NCI-H1436 treated with DMSO at 0.1 percent for 48 hours (cell line): ENCODE measurements around the gene JTB.

Experiments used
- DNase-seq: peaks from one replicate; lab custom pipeline; 2025; lab: John Stamatoyannopoulos, UW

Gene JTB

DNA sequence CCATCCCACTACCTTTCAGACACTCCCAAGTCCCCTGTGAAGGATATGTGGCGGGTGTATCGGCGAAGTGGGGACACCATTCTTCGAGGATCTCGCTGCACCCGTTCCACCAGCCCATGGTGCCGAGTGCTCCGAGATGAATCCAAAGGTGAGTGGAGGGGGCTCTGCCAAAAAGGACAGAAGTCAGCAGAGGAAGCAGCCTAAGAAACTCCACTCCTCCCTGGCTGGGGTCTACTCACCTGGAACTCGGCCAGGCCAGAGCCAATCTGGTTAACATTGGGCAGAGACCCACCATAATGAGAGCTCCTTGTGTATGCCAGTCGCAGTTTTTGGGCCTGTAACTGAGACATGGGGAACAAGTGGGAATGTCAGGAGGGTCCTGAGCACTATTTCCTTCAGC, 22.6 kb downstream of the JTB start:
- no peak for DNase-seq

- DNase-seq = no peak
Observed at GRCh38 chr1:153953859-153954365, 23.6 kb downstream of the JTB start.

DNA sequence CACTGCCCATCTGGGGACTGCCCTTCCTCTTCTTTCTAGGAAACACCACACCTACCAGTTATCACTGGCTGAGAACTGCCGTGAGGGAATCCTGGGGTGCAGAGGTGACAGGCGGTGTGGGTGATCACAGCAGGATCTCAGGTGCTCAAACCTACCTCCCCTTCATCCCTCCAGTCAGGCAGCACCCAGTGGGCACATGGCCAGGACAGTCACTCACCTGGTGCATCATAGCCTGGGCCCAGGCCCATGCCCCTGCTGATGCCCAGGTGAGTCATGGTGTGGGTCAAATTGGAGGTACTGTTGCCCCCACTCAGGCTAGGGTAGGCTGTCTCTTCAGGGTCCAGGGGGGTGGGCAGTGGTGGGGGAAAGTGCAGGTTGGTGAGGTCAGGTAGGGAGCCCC, 25.7 kb downstream of the JTB start:
- no peak for DNase-seq

- no peak for DNase-seq
Observed at GRCh38 chr1:153951183-153951582, 26.3 kb downstream of the JTB start.

GRCh38 chr1:153946622-153947241, 30.7 kb downstream of the JTB start, which contains the start of gene DENND4B:
Gene DENND4B (minus strand): TSS chr1:153946718. CDS start chr1:153944374, 2,344 bp downstream.
- no peak for DNase-seq

DNA sequence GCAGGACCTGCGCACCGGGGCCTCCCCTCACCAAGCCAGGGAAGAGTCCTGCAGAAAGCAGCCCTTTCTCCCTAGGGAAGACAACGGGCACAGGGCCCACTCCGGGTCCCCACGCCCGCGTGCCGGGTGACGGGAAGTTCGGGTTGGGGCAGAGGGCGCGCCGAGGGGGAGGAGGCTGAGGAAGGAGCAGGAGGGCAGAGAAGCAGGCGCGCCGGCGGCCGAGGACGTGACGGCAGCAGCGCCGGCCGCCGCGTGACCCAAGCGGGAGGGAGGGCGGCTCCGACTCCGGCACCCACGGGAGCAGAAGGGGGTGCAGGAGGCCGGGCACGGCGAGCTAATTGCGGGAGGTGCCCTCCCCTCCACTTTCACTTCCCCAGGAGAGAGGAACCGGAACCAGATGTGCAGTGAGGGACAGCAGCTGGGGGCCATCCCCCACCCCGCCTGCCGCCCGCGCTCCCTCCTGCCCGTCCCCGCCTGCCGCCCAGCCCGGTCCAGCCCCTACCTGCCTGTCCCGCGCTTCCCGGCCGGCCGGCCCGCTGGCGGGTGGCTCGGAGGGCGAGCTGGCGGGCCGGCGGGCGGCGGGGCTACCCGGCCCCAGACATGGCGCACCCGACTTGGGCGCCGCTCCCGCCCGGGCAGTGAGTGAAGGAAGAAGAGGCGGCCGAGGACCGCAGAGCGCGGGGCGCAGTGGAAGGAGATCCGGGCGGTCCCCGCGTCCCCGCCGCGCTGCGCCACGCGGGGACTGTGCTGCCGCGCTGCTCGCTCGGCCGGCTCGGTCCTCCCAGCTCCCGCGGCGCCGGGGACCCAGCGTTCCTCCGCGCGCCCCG, 31.5 kb downstream of the JTB start:
- no peak for DNase-seq

- no peak for DNase-seq
Observed at GRCh38 chr1:153945131-153945794, 32.2 kb downstream of the JTB start.

GRCh38 chr1:153944827-153945117, 32.7 kb downstream of the JTB start:
- no peak for DNase-seq

DNA sequence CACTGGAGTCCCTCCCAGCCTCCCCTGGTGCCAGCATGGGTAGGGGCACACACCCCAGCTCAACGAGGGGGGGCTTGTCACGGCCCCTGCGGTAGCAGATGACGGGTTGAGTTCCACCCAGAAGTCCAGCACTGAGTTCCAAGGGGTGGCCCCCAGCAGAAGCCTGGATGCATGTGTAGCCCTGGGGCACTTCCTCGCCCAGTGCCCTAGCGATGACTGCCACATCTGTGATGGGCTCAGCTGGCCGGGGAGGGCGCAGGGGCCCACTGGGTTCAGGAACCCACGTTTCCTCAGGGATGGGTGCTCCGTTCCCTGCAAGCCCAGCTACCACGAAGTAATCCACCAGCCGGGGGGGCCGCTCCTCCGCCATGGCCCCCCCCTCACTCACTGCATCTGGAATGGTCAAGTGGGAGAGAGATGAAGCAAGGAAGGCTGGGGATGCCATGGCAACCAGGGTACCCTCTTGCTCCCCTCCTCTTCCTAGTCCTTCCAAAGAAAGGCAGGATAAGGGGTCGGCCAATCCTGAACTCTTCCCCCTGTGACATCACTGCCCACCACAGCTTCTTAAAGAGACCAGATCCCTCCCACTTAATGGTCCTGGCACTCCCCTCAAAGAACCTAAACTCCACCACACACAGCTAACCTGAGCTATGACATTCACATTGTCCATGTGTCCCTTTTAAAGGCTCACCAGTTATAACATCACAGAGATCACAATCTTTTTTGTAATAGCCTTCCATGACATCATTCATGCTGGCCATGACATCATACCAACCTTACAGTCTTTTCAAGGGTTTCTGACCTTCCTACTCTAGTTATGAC, 33.3 kb downstream of the JTB start:
- DNase-seq = no peak

DNA sequence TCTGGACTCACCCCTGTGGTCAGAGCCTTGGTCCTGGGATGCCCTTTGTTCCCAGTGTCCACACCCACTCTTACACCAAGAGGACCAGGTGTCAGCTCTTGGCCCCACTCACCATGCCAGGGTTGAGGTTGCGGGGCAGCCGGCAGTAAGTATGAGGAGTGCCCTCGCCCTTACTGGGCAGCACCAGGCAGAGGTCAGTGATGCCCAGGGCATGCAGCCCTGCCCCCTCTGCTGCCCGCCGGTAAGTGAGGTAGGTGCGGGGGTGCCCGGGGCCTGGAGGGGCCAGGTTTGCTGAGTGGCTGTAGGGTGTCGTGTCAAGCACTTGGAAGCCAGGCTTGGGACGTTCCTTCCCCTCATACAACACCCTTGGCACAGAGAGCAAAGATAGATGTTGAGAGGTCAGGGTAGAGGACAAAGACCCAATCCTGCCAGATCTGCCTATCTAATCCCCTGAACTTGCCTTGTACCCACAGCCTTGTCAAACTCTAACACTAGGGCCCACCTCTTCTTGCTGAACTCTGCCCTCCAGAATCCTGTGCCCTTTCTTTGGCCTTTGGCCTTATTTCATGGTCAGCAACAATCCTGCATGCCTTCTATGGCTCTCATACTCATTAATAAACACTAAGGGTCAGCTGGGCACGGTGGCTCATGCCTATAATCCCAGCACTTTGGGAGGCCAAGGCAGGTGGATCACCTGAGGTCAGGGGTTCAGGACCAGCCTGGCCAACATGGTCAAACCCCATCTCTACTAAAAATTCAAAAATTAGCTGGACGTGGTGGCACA, 34.5 kb downstream of the JTB start:
- no peak for DNase-seq

DNA sequence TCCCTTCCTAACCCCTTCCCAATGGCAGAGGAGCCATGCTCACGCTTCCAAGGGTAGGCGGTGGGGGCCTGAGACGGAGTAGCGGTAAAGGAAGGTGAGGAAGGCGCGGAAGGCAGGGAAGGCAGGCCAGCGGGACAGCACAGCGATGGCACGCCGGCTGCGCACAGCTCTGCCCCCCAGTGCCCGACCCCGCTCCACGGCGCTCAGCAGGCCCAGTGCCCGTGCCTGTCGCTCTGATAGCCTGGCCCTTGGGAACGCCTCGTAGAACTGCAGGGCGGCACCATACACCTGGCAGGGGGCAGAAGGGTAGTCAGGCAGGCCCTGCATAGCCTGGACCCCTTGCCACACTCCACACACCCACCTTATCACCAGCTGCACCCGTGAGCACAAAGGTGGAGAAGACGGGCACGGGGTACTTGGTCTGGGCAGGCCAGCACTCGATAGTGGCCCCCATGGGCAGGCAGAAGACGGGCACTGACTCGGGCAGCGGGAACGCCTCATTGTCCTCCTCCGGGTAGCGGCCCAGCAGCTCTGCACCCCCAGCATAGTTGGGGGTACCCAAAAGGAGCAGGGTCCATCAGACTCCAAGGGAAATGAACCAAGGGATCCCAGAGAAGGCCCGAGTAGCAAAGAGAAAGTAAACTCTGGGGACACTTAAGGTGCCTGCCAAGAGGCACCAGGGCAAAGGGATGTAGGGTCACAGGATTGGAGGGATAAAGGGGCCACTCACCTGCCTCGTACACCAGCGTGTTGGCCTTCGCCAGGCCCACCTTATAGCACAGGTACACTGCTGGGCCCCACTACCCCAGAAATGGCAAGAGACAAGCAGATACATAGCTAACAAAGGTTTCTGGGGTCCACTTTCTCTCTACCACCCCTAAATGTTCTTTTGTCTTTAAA, 35.4 kb downstream of the JTB start:
- DNase-seq = no peak

DNA sequence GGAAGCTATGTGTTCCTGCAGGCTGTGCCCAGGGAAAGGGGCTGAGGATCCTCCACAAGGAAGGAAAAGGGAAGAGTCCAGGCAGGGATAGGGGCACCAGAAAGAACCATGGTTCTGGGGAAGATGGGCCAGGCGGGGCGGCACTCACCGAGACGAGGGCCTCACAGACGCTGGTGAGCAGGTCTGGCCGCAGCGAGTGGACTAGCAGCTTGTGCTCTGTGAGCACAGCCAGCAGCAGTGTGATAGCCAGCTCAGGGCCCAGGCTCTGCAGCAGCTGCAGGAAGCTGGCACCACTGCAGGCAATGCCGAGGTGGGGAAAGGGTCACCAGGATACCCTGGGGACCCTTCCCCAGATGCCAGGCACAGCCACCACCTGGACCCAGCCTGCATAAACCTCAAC, 36.7 kb downstream of the JTB start:
- DNase-seq = no peak

DNA sequence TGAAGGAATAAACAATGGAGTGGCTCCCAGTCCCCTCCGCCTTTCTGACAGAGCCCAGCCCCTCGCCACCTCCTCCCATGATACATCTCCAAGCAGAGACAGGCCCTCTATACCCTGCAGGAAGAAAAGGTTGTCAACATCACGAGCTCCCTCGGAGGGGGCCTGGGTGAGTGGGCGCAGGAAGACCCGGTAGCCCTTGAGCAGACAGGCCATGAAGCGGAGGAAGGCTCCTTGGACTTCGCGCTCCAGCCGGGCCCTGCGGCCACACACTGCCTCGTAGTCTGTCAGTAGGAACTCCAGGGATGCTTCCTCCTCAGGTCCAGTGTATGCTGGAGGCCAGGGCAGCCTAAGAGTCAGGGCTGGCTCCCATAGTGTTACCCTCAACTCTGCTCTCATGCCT, 38.0 kb downstream of the JTB start:
- no peak for DNase-seq

DNA sequence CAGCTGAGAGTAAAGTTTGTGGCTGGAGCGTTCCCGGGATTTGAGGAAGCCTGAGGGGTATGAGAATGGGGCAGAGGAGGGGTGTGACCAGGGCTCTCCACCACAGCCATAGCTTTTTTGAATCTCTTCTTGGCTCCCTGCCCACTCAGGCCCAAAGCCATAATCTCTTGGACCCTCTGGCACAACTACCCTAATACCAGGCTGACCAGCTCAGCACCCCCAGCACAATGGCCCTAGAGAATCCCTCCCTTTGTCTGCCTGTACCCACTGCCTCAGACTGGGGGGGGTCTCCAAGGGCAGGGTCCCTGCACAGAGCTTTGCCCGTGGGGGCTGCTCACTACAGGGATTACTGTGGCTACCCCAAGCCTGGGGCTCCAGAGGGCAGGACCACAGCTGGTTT, 38.5 kb downstream of the JTB start:
- DNase-seq = no peak

DNA sequence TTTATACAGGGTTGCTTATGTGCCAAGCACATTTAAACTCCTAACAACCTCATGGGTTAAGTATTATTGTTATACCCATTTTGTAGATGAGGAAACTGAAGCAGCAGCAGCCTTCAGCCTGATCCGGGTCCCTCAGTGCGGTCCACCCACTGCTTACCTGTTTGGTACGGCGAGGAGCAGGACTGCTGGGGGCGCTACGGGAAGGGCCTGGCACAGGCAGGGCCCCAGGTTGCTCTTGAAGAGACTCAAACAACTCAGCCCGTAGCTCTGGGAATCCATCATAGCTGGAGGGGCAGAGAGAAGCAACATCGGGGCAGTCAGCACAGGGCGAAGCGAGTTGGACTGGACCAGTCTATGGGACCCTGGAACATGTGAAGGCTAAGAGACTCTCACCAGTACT, 40.1 kb downstream of the JTB start:
- no peak for DNase-seq

DNA sequence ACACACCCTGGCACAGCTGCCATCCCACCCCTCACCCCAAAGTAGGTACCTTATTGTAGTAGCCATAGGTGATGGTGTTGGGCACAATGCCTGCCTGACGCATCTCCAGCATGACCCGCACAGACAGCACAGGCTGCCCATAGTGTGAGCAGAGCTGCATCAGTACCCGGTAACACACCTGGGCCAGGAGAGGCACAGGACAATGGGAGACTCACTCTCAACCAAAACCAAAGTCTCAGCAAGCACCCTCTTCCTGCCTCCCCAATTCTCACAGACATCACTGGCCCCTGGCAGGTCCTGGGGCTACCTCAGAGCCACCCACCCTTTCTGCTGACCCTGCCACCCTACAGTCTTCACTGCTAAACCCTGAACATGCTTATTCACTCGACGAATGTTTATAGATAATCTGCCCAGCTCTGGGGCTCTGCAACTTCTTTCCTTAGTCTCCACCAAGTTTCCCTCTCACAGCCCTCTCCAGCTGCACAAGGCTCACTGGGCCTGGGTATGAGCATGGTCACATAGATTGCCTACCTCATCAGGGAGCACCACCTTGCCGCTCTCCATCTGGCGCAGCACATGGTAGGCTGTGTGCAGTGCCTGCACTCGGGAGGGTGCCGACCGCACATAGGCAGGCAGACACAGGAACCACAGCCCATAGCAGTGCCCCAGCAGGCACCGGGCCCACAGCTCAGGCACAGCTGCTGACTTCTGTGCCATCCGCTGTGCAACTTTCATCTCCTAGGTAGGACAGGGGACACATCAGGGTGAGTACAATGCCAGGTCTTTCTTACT, 41.3 kb downstream of the JTB start:
- no peak for DNase-seq

DNA sequence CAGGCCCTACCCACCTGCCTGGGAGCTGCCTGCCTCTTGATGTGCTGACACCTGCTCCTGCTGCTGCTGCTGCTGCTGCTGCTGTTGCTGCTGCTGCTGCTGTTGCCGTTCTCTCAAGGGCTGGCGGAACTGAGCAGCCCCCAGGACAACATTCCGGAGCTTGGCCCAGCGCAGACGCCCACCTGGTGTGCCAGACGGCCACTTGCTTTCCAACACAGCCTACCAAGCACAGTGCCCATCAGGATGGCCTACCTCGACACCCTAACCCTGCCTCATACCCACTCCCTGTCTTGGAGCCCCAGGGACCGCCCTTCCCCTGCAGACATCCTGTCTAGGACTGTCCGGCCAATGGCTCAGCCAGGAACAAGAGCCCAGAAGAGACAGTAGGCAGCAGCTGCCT, 42.7 kb downstream of the JTB start:
- no peak for DNase-seq

GRCh38 chr1:153933955-153934354, 43.5 kb downstream of the JTB start:
- DNase-seq = no peak

DNA sequence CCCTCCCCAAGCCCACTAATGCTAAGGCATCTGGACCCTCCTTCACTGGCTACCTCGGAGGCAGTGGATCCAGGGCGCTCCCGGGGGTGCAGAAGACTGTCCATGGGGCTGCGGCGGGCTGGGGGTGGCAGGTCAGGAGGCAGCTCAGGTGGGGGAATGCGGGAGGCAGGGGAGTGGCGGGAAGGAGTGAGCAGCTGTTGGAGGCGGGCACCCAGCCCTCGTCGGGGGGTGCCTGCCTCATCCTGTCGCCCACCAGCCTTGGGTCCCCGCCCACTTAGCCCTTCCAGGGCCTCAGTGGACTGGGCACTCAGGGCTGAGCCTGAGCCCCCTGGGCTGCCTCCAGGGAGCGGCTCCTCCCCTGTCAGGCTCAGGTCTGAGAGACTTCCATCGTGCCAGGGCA, 44.0 kb downstream of the JTB start:
- DNase-seq = no peak
